GM12872 (cell line): ENCODE results near the gene C10orf62.
A peak's percentile ranks its signal among the peaks of the same experiment; 100 is the strongest.

Experiments used
- CTCF ChIP-seq: IDR thresholded peaks from 3 replicates; pipeline ENCODE4 v1.5.1; 2011; ENCODE audit warnings: low read depth, mild to moderate bottlenecking, low read length, moderate library complexity; ENCODE audit not compliant: insufficient read depth

The C10orf62 gene

GRCh38 chr10:97589479-97589878 is at the start of gene C10orf62:
TSS of gene C10orf62 (plus strand) at chr10:97589721. CDS start at chr10:97589898, 177 bp downstream.
- no peak for TF ChIP-seq CTCF

- TF ChIP-seq CTCF, result peak; percentile 15; the same call in 1 of the 3 replicates
Measured at GRCh38 chr10:97540669-97541500, 48.6 kb upstream of the C10orf62 start.

- no peak for TF ChIP-seq CTCF
Measured at GRCh38 chr10:97542169-97543024, 47.1 kb upstream of the C10orf62 start.

GRCh38 chr10:97543025-97543546 is 46.4 kb upstream of the C10orf62 start:
- no peak for TF ChIP-seq CTCF

- TF ChIP-seq CTCF, result no peak
Measured at GRCh38 chr10:97546456-97547270, 42.9 kb upstream of the C10orf62 start.

- no peak for TF ChIP-seq CTCF
Measured at GRCh38 chr10:97547271-97547600, 42.3 kb upstream of the C10orf62 start.
